ENCODE results near the gene SLC47A1. TPM values are rescaled to one million over a fixed set of nuclear protein-coding genes. Genes with fewer than 3 reads are reported as not detected.
"Not testable (repeated sequence)": the region's sequence is repeated elsewhere in the genome, so short reads cannot be mapped to it uniquely, and the experiment has no call there.

The SLC47A1 gene
- total and polyA plus RNA-seq, 4 donors = 34.8 to 69.2 (median 37.2) TPM

DNA sequence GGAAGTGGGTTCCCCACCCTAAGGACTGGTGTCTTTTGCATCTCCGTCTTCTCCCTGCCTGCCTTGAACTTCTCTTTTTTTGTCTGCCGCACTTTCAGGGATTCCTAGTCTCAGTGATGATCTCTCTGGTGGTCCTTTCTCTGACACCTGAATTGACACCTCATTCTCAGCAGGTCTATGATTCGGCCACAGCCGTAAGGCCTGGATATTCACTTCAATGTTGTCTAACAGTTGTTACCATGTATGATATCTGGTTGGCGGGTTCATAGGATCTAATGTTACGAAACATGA, 25.1 kb upstream of the SLC47A1 start:
- WGBS = 66% methylated on average over 6 of the region's 6 CpGs
- no peak overlapping the region for H3K9ac ChIP-seq (ENCODE audit: low read depth in 1 of 2, low read length in 2 of 2)

DNA sequence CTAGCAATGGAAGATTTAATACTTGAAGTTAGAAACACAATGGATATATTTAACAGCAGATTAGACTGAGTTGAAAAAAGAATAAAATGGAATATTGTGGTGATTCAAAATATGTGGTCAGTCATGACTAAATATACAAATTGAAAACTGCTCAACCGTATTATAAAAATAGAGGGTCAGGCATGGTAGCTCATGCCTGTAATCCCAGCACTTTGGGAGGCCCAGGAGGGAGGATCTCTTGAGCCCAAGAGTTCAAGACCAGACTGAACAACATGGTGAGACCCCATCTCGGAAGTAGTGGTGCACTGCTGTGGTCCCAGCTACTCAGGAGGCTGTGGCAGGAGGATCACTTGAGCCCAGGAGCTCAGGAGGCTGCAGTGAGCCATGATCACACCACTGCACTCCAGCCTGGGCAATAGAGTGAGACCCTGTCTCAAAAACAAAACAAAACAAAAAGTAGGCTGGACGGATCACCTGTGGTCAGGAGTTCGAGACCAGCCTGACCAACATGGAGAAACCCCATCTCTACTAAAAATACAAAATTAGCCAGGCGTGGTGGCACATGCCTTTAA, 24.3 kb upstream of the SLC47A1 start:
- H3K9me3 ChIP-seq (ENCODE audit: control insufficient read depth in 4 of 4, low read length in 3 of 4); H3K27me3 ChIP-seq (ENCODE audit: control insufficient read depth in 4 of 4, insufficient read depth in 4 of 4, low read length in 3 of 4); DNase-seq (ENCODE audit: low spot score); H3K27ac ChIP-seq (ENCODE audit: low read depth in 1 of 2, low read length in 2 of 2); H3K9ac ChIP-seq (ENCODE audit: low read depth in 1 of 2, low read length in 2 of 2); H3K36me3 ChIP-seq (ENCODE audit: control insufficient read depth in 4 of 4, insufficient read depth in 3 of 4, low read depth in 1 of 4, low read length in 3 of 4); H3K4me3 ChIP-seq (ENCODE audit: low read depth in 1 of 3, low read length in 3 of 3): not testable (repeated sequence)
- H3K4me1 ChIP-seq (ENCODE audit: control insufficient read depth in 4 of 4, insufficient read depth in 4 of 4, low read length in 3 of 4) = peaks cover 0 to 13% (median 5%) of the 10 kb centered on the region in 4 donors
- 93% methylated on average over 5 of the region's 5 CpGs for WGBS

More for the DNA sequence above, 25.1 kb upstream of the SLC47A1 start:
- H3K4me3 ChIP-seq (ENCODE audit: low read depth in 1 of 3, low read length in 3 of 3) = peak overlapping the region in 2 of 3 donors; percentile 62 to 89
- no peak for DNase-seq (ENCODE audit: low spot score)
- TF ChIP-seq YY1 (IDR thresholded peaks at IDR 0.05) = no peak
- H3K4me1 ChIP-seq (ENCODE audit: control insufficient read depth in 4 of 4, insufficient read depth in 4 of 4, low read length in 3 of 4) = peaks cover 0 to 9% (median 3%) of the 10 kb centered on the region in 4 donors
- H3K27ac ChIP-seq (ENCODE audit: low read depth in 1 of 2, low read length in 2 of 2) = peak overlapping the region; percentile 71 to 88
- no peaks in the 10 kb centered on the region for H3K36me3 ChIP-seq (ENCODE audit: control insufficient read depth in 4 of 4, insufficient read depth in 3 of 4, low read depth in 1 of 4, low read length in 3 of 4)
- no peaks in the 10 kb centered on the region for H3K9me3 ChIP-seq (ENCODE audit: control insufficient read depth in 4 of 4, low read length in 3 of 4)
- no peaks in the 10 kb centered on the region for H3K27me3 ChIP-seq (ENCODE audit: control insufficient read depth in 4 of 4, insufficient read depth in 4 of 4, low read length in 3 of 4)

- H3K27me3 ChIP-seq (ENCODE audit: control insufficient read depth in 4 of 4, insufficient read depth in 4 of 4, low read length in 3 of 4) = no peaks in the 10 kb centered on the region
- no peak for TF ChIP-seq EGR1 (IDR thresholded peaks at IDR 0.05; ENCODE audit: low read depth in 2 of 2)
- H3K9ac ChIP-seq (ENCODE audit: low read depth in 1 of 2, low read length in 2 of 2) = no peak overlapping the region
- H3K9me3 ChIP-seq (ENCODE audit: control insufficient read depth in 4 of 4, low read length in 3 of 4) = no peaks in the 10 kb centered on the region
- H3K4me3 ChIP-seq (ENCODE audit: low read depth in 1 of 3, low read length in 3 of 3) = no peak overlapping the region
- no peaks in the 10 kb centered on the region for H3K36me3 ChIP-seq (ENCODE audit: control insufficient read depth in 4 of 4, insufficient read depth in 3 of 4, low read depth in 1 of 4, low read length in 3 of 4)
- no peak overlapping the region for H3K27ac ChIP-seq (ENCODE audit: low read depth in 1 of 2, low read length in 2 of 2)
- peaks cover 0 to 13% (median 5%) of the 10 kb centered on the region in 4 donors for H3K4me1 ChIP-seq (ENCODE audit: control insufficient read depth in 4 of 4, insufficient read depth in 4 of 4, low read length in 3 of 4)
- no peak for DNase-seq (ENCODE audit: low spot score)
- 82% methylated on average over 9 of the region's 9 CpGs for WGBS
These were observed 22.8 kb upstream of the SLC47A1 start for GRCh38 chr17:19510903-19511302.

DNA sequence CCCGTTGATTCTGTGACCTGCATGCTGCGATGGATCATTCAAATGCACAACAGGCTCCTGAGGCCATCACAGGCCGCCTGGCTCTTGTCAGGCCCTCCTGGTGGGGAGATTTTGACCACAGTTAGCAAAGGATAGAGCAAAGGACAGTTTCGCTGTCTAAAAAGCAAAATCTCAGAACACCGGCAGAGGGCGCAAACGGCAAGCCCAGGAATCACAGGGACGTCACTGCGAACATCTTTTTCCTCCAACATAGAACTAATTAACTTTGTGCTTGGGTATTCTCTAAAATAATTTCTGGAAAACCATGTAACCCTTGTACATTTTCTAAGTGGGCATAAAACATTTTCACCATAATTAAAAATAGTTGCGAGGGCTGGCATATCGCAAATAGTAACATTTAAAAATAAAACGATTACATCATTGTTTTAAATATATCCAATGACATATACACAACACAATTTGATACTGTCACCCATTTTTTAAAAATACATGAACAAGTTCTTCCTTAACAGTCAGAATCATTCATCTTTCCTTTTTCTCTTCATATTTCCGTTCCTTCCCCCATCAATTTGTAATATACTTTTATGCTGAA, 19.7 kb upstream of the SLC47A1 start:
- Histone ChIP-seq H3K9ac (ENCODE audit: low read depth in 1 of 2, low read length in 2 of 2) (peak overlapping the region in 1 of 2 donors; percentile 20), H3K27me3 (ENCODE audit: control insufficient read depth in 4 of 4, insufficient read depth in 4 of 4, low read length in 3 of 4) (no peaks in the 10 kb centered on the region), H3K27ac (ENCODE audit: low read depth in 1 of 2, low read length in 2 of 2) (no peak overlapping the region), H3K9me3 (ENCODE audit: control insufficient read depth in 4 of 4, low read length in 3 of 4) (no peaks in the 10 kb centered on the region), H3K4me1 (ENCODE audit: control insufficient read depth in 4 of 4, insufficient read depth in 4 of 4, low read length in 3 of 4) (peaks cover 0 to 4% (median 2%) of the 10 kb centered on the region in 4 donors), H3K4me3 (ENCODE audit: low read depth in 1 of 3, low read length in 3 of 3) (no peak overlapping the region), H3K36me3 (ENCODE audit: control insufficient read depth in 4 of 4, insufficient read depth in 3 of 4, low read depth in 1 of 4, low read length in 3 of 4) (no peaks in the 10 kb centered on the region)
- peak; percentile 73 for DNase-seq (ENCODE audit: low spot score)
- WGBS = 6% methylated on average over 13 of the region's 13 CpGs
- no peak for TF ChIP-seq EGR1 (IDR thresholded peaks at IDR 0.05; ENCODE audit: low read depth in 2 of 2)
- no peak for TF ChIP-seq SP1 (IDR thresholded peaks at IDR 0.05)
- no peak for TF ChIP-seq ZBTB33 (IDR thresholded peaks at IDR 0.05)
- TF ChIP-seq NR2F2 (IDR thresholded peaks at IDR 0.05) = no peak
- TF ChIP-seq TAF1 (conservative IDR thresholded peaks at IDR 0.05) = no peak
- peak; percentile 99 for TF ChIP-seq RAD21 (IDR thresholded peaks at IDR 0.05)
- TF ChIP-seq YY1 (IDR thresholded peaks at IDR 0.05) = no peak
- peak; percentile 50 for TF ChIP-seq ATF3 (IDR thresholded peaks at IDR 0.05)
- TF ChIP-seq JUND (IDR thresholded peaks at IDR 0.05) = peak in 1 of 2 donors; percentile 80
- TF ChIP-seq GABPA (IDR thresholded peaks at IDR 0.05 in 1 of 2, conservative IDR thresholded peaks at IDR 0.05 in 1 of 2) = no peak
- no peak for TF ChIP-seq FOXA2 (IDR thresholded peaks at IDR 0.05)
- TF ChIP-seq FOXA1 (IDR thresholded peaks at IDR 0.05) = no peak
- TF ChIP-seq HNF4A (conservative IDR thresholded peaks at IDR 0.05) = peak in 1 of 2 donors; percentile 31
- TF ChIP-seq, protein P1, sequence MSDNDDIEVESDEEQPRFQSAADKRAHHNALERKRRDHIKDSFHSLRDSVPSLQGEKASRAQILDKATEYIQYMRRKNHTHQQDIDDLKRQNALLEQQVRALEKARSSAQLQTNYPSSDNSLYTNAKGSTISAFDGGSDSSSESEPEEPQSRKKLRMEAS (IDR thresholded peaks at IDR 0.05) = no peak
- TF ChIP-seq HNF4G (IDR thresholded peaks at IDR 0.05) = no peak
- TF ChIP-seq RXRA (IDR thresholded peaks at IDR 0.05) = peak in 1 of 2 donors; percentile 31
- TF ChIP-seq, protein P2, sequence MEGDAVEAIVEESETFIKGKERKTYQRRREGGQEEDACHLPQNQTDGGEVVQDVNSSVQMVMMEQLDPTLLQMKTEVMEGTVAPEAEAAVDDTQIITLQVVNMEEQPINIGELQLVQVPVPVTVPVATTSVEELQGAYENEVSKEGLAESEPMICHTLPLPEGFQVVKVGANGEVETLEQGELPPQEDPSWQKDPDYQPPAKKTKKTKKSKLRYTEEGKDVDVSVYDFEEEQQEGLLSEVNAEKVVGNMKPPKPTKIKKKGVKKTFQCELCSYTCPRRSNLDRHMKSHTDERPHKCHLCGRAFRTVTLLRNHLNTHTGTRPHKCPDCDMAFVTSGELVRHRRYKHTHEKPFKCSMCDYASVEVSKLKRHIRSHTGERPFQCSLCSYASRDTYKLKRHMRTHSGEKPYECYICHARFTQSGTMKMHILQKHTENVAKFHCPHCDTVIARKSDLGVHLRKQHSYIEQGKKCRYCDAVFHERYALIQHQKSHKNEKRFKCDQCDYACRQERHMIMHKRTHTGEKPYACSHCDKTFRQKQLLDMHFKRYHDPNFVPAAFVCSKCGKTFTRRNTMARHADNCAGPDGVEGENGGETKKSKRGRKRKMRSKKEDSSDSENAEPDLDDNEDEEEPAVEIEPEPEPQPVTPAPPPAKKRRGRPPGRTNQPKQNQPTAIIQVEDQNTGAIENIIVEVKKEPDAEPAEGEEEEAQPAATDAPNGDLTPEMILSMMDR (IDR thresholded peaks at IDR 0.05; ENCODE audit: low read depth, low read length, missing input control) = peak; percentile 87
